GM18867 (cell line): ENCODE results near the gene FRAS1.
"Not testable (repeated sequence)": the region's sequence is repeated elsewhere in the genome, so short reads cannot be mapped to it uniquely, and the experiment has no call there.

Experiments
- ATAC-seq: cut with Tn5 transposase; IDR thresholded peaks from one replicate; pipeline ENCODE4 v1.9.1; 2021; ENCODE audit warnings: mild to moderate bottlenecking, moderate library complexity; ENCODE audit not compliant: unreplicated experiment

Gene FRAS1

GRCh38 chr4:78320349-78320935, 263.3 kb downstream of the FRAS1 start:
- no peak for ATAC-seq

DNA sequence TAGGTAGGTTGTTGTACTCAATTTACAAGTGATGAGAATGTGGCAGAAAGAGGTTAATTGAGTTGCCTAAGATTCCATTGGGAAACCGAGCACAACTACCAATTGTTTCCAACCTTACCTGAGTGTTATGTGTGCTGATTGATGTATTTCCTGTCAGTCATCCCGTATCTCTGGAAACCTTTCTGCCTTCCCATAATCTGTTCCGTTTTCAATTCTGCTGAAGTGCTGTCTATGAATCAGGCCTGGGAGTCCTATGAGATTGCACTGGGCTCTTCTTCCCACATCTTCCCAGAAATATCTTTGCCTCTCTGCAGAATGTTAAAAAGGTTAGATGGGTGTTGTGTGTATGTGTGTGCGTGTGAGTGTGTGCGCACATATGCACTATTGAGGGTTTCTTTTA, 264.9 kb downstream of the FRAS1 start:
- no peak for ATAC-seq

- ATAC-seq, result no peak
These were observed 266.3 kb downstream of the FRAS1 start for GRCh38 chr4:78323439-78323838.

DNA sequence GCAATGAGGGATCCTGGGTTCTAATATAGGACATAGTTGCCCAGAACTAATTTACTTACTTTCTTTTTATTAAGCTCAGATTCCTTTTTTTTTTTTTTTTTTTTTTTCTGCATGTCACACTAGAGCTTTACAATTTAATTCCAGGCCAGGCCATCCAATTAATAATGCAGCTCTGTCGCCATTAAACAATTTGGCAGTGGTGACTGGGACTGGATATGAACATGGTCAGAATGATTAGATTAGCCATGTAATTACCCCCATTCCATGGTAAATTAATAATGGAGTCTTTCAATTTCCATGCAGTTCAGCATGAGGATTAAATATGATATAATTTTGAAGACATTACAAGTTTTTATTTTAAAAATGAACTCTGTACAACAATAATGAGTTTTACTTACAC, 267.5 kb downstream of the FRAS1 start:
- no peak for ATAC-seq

GRCh38 chr4:78325271-78326157, 268.4 kb downstream of the FRAS1 start:
- ATAC-seq, result no peak

GRCh38 chr4:78328591-78328990, 271.5 kb downstream of the FRAS1 start:
- not testable (repeated sequence) for ATAC-seq

DNA sequence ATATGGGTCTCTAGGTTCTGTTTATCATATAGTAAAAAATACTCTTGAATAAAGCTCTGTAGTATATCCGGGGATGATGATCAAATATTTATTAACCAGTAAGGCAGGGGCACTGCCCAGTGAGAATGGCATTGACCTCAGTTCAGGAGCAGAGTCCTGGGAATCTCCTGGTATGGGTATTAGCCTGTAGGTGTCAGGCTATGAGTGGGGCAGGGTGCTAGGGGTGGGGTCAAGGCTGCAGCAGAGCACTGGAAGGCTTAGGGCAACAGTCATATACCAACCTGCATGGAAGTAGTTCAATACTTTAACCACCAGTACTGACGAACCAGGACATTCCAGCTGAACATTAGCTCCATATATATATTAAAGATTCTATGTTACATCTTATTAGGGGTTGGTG, 274.1 kb downstream of the FRAS1 start:
- no peak for ATAC-seq

- no peak for ATAC-seq
These were observed 274.8 kb downstream of the FRAS1 start for GRCh38 chr4:78331965-78332364.

DNA sequence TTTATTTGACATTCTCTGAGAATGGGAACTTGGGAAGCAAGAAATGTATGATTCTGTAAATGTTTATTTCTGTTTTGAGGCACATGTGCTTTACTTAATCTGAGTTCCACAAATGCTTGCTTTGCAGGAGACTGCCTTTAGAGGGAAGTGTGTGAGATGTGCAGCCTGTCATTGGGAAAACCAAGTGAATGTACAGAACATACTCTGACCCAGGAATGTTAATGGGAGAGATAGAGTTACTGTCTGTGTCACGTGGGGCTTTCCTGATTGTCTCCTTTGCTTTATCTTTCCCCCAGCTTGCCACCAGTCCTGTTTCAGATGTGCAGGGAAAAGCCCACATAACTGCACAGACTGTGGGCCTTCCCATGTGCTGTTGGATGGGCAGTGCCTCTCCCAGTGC, 275.9 kb downstream of the FRAS1 start:
- ATAC-seq, result no peak

DNA sequence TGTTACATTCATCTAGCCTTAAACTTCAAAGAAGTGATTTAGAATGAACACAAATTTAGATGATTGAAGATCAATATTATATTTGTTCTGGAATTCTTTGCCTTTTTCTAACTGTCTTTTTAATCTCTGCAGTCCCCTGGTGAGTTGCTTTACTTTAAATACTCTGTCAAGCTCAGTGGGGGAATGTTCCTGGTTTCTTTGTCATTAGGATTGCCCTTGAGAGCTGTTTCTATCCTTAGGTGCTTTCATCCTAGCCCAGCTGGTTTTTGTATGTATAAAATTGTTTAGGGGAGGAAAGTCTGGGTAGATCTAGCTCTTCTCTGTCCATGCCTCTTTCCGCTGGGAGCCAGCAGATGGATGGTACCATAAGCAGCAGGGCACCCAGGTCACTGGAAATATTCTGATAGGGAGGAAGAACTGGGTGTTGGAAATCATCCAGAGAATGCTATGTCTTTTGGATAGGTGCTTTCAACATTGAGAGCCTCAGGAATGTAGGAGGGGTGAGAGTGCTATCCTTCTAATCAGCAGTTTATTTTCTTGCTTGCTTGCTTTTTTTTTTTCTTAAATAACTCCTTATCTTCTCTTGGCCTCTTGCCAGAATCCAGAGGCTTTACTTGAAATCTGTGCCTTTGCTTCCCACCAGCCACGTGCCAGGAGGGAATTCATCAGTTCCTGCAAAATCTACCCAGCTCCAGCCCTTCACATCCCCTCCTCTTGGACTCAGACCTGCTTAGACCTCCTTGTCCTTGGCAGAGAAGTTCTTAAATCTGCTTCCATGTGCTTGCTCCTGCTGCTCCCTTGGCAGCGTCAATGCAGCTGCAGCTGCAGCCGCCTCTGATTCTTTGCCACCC, 279.2 kb downstream of the FRAS1 start:
- no peak for ATAC-seq

DNA sequence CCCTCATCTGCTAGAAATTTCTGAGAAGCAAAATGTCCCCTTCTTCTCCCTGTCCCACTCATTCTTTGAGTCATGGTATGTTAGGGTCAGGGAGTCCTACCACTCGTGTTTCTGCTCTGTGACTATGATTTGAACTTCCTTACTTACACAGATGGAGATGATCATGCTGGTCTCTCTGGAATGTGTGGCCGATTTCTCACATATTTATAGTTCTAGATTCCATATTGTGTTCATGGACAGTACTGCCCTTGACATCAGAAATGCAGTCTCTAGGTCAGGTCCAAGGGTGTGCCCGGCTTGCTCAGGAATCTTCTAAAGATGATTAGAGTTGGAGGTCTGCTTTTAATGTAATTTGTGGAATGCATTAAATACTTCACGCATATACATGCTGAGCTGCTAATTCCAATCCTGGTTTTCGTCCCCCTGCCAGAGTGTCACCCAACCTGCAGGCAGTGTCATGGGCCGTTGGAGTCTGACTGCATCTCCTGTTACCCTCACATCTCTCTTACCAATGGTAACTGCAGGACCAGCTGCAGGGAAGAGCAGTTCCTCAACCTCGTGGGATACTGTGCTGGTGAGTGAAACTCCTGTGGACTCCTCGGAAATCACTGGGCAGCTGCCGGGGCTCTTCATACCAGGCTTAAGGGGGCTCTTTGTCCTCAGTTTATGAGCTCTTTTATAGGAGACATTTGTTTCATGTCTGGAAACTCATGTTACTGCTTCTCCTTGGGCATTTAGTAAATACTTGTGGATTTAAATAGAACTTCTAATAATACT, 280.3 kb downstream of the FRAS1 start:
- no peak for ATAC-seq

- no peak for ATAC-seq
These were observed 285.0 kb downstream of the FRAS1 start for GRCh38 chr4:78342125-78342524.

DNA sequence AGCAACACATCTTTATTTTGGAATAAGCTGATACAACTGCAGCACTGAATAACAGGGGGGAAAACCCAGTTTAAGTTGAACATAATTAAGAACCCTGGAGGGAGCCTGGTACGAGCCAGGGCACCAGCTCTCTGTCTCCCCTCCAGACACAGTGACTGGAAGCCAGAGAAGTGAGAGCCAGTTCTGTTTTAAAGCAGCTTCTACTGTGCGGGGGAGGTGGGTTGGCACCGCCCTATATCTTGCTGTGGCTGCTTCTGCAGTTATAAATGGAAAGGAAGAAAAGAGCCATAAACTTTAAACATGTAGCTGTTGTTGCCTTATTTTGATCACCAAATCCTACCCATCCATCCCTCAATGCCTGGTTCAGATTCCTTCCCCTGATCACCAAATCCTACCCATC, 286.6 kb downstream of the FRAS1 start:
- no peak for ATAC-seq

- ATAC-seq, result no peak
These were observed 288.1 kb downstream of the FRAS1 start for GRCh38 chr4:78345237-78345636.

- no peak for ATAC-seq
These were observed 289.1 kb downstream of the FRAS1 start for GRCh38 chr4:78346222-78346621.

DNA sequence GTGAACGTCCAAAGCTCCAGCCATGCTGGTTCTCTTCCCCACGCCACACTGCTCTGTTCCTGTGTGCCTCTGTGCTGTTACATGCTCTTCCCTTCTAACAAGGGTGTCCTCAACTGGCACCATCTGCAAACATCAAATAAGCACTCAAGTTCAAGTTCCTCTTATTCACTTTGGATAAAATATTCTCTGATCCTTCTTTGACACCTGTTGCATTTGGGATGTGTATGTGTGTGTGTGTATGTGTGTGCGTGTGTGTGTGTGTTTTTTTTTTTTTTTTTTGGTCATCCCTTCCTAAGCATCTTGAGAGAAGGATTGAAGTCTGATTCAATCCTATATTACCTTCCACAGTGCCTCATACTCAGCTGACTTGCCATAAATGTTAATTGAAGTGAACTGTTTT, 290.4 kb downstream of the FRAS1 start:
- ATAC-seq, result no peak

DNA sequence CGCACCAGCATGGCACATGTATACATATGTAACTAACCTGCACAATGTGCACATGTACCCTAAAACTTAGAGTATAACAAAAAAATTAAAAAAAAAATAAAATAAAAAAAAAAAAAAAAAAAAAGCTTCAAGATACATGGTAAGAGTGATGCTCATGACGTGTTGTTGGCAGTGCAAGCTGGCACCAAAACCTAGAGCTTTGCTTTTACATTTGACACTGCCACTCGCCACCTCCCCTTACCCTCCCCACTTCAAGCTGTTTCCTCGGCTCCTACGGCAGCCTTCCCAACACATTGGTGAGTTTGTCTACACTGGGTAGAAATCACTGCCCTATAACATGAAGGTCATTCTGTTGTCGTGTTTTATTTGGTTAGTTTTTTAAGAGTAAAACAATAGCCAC, 296.8 kb downstream of the FRAS1 start:
- no peak for ATAC-seq

- no peak for ATAC-seq
These were observed 297.7 kb downstream of the FRAS1 start for GRCh38 chr4:78354782-78355181.

- ATAC-seq, result no peak
These were observed 298.2 kb downstream of the FRAS1 start for GRCh38 chr4:78355306-78355705.

DNA sequence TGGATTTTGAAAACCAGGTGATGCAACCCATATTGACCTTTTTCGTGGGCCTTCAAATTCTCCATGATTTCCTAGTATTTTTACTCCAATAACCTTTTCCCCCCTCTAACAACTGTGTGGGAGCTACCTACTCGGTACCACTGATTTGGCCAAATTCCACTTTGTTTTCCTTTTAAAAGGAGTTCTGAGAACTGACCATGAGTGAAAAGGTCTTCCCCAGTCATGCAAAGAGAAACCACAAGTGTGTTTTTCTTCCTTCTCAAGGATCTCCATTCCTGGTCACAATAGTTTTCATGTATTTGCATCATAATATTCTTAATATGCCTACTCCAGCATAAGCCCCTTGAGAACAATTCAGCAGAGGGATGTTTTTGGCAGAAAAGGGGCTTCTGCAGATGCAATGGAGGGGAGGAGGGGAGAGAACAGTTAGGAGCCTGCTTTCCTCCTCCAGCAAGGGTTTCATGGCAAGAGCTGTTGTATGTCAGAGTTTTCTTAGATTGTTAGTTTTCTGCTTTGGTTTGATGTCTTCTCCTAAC, 299.2 kb downstream of the FRAS1 start:
- ATAC-seq, result no peak

GRCh38 chr4:78357122-78357521, 300.0 kb downstream of the FRAS1 start:
- ATAC-seq, result no peak
